Liver (tissue), 9 donors: Measurements from ENCODE around the gene CDC20. TPM values are rescaled to one million over a fixed set of nuclear protein-coding genes. Genes with fewer than 3 reads are reported as not detected.
A peak's percentile ranks its signal among the peaks of the same experiment; 100 is the strongest.

Source experiments
- DNase-seq: peaks from one replicate; pipeline ENCODE4 v3.0.0-alpha.2; 2017; ENCODE audit warnings: low spot score
- H3K27ac ChIP-seq, 2 donors: one replicate each; pipeline ENCODE4 v1.7.0; 2013; ENCODE audit warnings: inconsistent platforms in 2 of 2, low read length in 2 of 2, control low read depth in 1 of 2, low read depth in 1 of 2, mild to moderate bottlenecking in 1 of 2
- H3K27me3 ChIP-seq, 4 donors: one replicate each; pipeline versions ENCODE4 v1.6.1 to v1.7.0; 2013; ENCODE audit warnings: low read length in 3 of 4, inconsistent platforms in 1 of 4, mild to moderate bottlenecking in 1 of 4, moderate library complexity in 1 of 4; ENCODE audit not compliant: control insufficient read depth in 4 of 4, insufficient read depth in 4 of 4
- H3K36me3 ChIP-seq, 4 donors: one replicate each; pipeline versions ENCODE4 v1.6.1 to v1.7.0; 2013; ENCODE audit warnings: low read length in 3 of 4, mild to moderate bottlenecking in 3 of 4, low read depth in 1 of 4, moderate library complexity in 1 of 4; ENCODE audit not compliant: control insufficient read depth in 4 of 4, insufficient read depth in 3 of 4
- H3K4me1 ChIP-seq, 4 donors: one replicate each; pipeline versions ENCODE4 v1.6.1 to v1.7.0; 2013; ENCODE audit warnings: low read length in 3 of 4, mild to moderate bottlenecking in 3 of 4, moderate library complexity in 1 of 4; ENCODE audit not compliant: control insufficient read depth in 4 of 4, insufficient read depth in 4 of 4
- H3K4me3 ChIP-seq, 3 donors: one replicate each; pipeline versions ENCODE4 v1.6.1 to v1.7.0; 2013; ENCODE audit warnings: low read length in 3 of 3, control low read depth in 1 of 3, low read depth in 1 of 3, mild to moderate bottlenecking in 1 of 3
- H3K9ac ChIP-seq, 2 donors: one replicate each; pipeline ENCODE4 v1.7.0; 2013; ENCODE audit warnings: low read length in 2 of 2, mild to moderate bottlenecking in 2 of 2, moderate library complexity in 2 of 2, control low read depth in 1 of 2, low read depth in 1 of 2
- H3K9me3 ChIP-seq, 4 donors: one replicate each; pipeline versions ENCODE4 v1.6.1 to v1.7.0; 2013; ENCODE audit warnings: low read length in 3 of 4; ENCODE audit not compliant: control insufficient read depth in 4 of 4
- EGR1 ChIP-seq, 2 donors: IDR thresholded peaks; 2 replicates each; pipeline ENCODE4 v1.6.1; 2016 to 2018; ENCODE audit warnings: antibody characterized with exemption in 2 of 2, low read depth in 2 of 2
- FOXA2 ChIP-seq: IDR thresholded peaks from 2 replicates; pipeline ENCODE4 v1.6.1; 2016; ENCODE audit warnings: antibody characterized with exemption
- GABPA ChIP-seq, 2 donors: IDR thresholded peaks in 1 of 2; conservative IDR thresholded peaks in 1 of 2; 2 replicates each; pipeline ENCODE4 v1.6.1; 2016; ENCODE audit warnings: antibody characterized with exemption in 2 of 2, mild to moderate bottlenecking in 1 of 2, moderate library complexity in 1 of 2
- HNF4A ChIP-seq, 2 donors: conservative IDR thresholded peaks; 2 replicates each; pipeline ENCODE4 v1.6.1; 2016; ENCODE audit warnings: antibody characterized with exemption in 2 of 2, mild to moderate bottlenecking in 2 of 2
- HNF4G ChIP-seq: IDR thresholded peaks from 2 replicates; pipeline ENCODE4 v1.6.1; 2016; ENCODE audit warnings: antibody characterized with exemption
- JUND ChIP-seq, 2 donors: IDR thresholded peaks; 2 replicates each; pipeline ENCODE4 v1.6.1; 2016; ENCODE audit warnings: antibody characterized with exemption in 2 of 2
- NR2F2 ChIP-seq: IDR thresholded peaks from 2 replicates; pipeline ENCODE4 v1.6.1; 2016; ENCODE audit warnings: antibody characterized with exemption
- RXRA ChIP-seq, 2 donors: IDR thresholded peaks; 2 replicates each; pipeline ENCODE4 v1.6.1; 2017 to 2018; ENCODE audit warnings: antibody characterized with exemption in 2 of 2, mild to moderate bottlenecking in 1 of 2
- TAF1 ChIP-seq: conservative IDR thresholded peaks from 2 replicates; pipeline ENCODE4 v1.6.1; 2016; ENCODE audit warnings: antibody characterized with exemption, mild to moderate bottlenecking
- YY1 ChIP-seq: IDR thresholded peaks from 2 replicates; pipeline ENCODE4 v1.6.1; 2016; ENCODE audit warnings: antibody characterized with exemption, mild to moderate bottlenecking
- WGBS: extraction: QIAGEN DNeasy Blood & Tissue Kit; methylation state at CpG from one replicate; pipeline ENCODE4 v1.1.7; 2013; 5-methylcytosine and 5-hydroxymethylcytosine counted together
- polyA plus RNA-seq, 2 donors: library from polyadenylated mRNA; stranded (reverse) in 1 of 2; unstranded in 1 of 2; fragments of 200-250 nt in 1 of 2; fragments of >200 nt in 1 of 2; fragmentation: Nextera tagmentation in 1 of 2; extraction: Ambion mirVana in 1 of 2; gene quantifications; one replicate each; pipeline versions ENCODE4 v1.2.1 to v1.2.3, GENCODE V29; 2013 to 2015
- total RNA-seq, 2 donors: library from RNA; depleted of rRNA; stranded (reverse); fragments of >200 nt; gene quantifications; one replicate each; pipeline ENCODE4 v1.2.3, GENCODE V29; 2014
- TF ChIP-seq, protein P1 (sequence below): fragments of 150-350 bp; IDR thresholded peaks from 2 replicates; pipeline ENCODE4 v1.5.1; 2017; ENCODE audit warnings: improper control_type of control experiment, low read depth, low read length; ENCODE audit not compliant: missing input control
- TF ChIP-seq, protein P2 (sequence below): IDR thresholded peaks from 2 replicates; pipeline ENCODE4 v1.6.1; 2016; ENCODE audit warnings: antibody characterized with exemption
- TF ChIP-seq, protein P3 (sequence below): IDR thresholded peaks from 2 replicates; pipeline ENCODE4 v1.6.1; 2016; ENCODE audit warnings: antibody characterized with exemption
- TF ChIP-seq, protein P4 (sequence below): IDR thresholded peaks from 2 replicates; pipeline ENCODE4 v1.6.1; 2016; ENCODE audit warnings: antibody characterized with exemption, mild to moderate bottlenecking
- donor health status: healthy.
- donor health status: healthy.
- donor health status: healthy.
- donor health status: healthy.
- donor health status: healthy.

Gene CDC20
- total and polyA plus RNA-seq, 4 donors: 0.25 to 73.4 (median 3.5) TPM

DNA sequence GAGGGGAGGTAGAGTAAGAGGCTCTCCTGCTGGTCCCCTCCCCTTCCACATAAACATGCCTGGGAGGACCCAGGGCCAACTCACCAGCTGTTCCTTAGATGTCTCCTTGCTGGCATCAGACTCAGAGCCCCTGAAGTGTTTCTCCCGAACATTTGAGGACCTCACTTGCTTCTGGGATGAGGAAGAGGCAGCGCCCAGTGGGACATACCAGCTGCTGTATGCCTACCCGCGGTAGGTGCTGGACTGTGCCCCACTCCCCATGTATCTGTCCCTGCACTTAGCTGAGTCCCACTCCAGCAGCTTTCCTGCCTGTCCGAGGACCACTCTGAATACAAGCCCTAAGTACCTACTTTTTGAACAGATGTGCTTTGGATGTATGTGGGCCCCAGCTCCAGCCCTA is 20.8 kb upstream of the CDC20 start (continued):
- TF ChIP-seq, protein P1, sequence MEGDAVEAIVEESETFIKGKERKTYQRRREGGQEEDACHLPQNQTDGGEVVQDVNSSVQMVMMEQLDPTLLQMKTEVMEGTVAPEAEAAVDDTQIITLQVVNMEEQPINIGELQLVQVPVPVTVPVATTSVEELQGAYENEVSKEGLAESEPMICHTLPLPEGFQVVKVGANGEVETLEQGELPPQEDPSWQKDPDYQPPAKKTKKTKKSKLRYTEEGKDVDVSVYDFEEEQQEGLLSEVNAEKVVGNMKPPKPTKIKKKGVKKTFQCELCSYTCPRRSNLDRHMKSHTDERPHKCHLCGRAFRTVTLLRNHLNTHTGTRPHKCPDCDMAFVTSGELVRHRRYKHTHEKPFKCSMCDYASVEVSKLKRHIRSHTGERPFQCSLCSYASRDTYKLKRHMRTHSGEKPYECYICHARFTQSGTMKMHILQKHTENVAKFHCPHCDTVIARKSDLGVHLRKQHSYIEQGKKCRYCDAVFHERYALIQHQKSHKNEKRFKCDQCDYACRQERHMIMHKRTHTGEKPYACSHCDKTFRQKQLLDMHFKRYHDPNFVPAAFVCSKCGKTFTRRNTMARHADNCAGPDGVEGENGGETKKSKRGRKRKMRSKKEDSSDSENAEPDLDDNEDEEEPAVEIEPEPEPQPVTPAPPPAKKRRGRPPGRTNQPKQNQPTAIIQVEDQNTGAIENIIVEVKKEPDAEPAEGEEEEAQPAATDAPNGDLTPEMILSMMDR: no peak
- TF ChIP-seq GABPA (IDR thresholded peaks at IDR 0.05 in 1 of 2, conservative IDR thresholded peaks at IDR 0.05 in 1 of 2) (no peak), RXRA (IDR thresholded peaks at IDR 0.05) (no peak), TAF1 (no peak), HNF4A (conservative IDR thresholded peaks at IDR 0.05) (no peak), HNF4G (no peak), YY1 (no peak), JUND (IDR thresholded peaks at IDR 0.05) (no peak)
- TF ChIP-seq, protein P2, sequence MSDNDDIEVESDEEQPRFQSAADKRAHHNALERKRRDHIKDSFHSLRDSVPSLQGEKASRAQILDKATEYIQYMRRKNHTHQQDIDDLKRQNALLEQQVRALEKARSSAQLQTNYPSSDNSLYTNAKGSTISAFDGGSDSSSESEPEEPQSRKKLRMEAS: no peak

- WGBS: 95% methylated on average over 6 of the region's 6 CpGs
- no peak for DNase-seq
- Histone ChIP-seq H3K27ac (no peak overlapping the region), H3K9ac (no peak overlapping the region), H3K36me3 (no peaks in the 10 kb centered on the region), H3K4me3 (no peak overlapping the region), H3K27me3 (no peaks in the 10 kb centered on the region), H3K4me1 (peaks cover 0 to 9% (median 5%) of the 10 kb centered on the region in 4 donors), H3K9me3 (no peaks in the 10 kb centered on the region)
- TF ChIP-seq TAF1 (no peak), NR2F2 (no peak)
Observed at GRCh38 chr1:43339584-43340232, 19.1 kb upstream of the CDC20 start.

GRCh38 chr1:43340559-43340958 is 18.2 kb upstream of the CDC20 start:
- Histone ChIP-seq H3K4me1 (peaks cover 0 to 14% (median 9%) of the 10 kb centered on the region in 4 donors), H3K9me3 (no peaks in the 10 kb centered on the region), H3K36me3 (no peaks in the 10 kb centered on the region), H3K27me3 (no peaks in the 10 kb centered on the region), H3K4me3 (no peak overlapping the region), H3K27ac (no peak overlapping the region), H3K9ac (no peak overlapping the region)
- no peak for DNase-seq
- WGBS: 49% methylated on average over 1 of the region's 1 CpG
- TF ChIP-seq TAF1 (no peak), RXRA (IDR thresholded peaks at IDR 0.05) (peak in 1 of 2 donors; percentile 4)

GRCh38 chr1:43344267-43344850 is 14.4 kb upstream of the CDC20 start:
- H3K9ac ChIP-seq: no peak overlapping the region
- peak overlapping the region in 1 of 2 donors; percentile 27 for H3K27ac ChIP-seq
- peaks cover 0 to 20% (median 11%) of the 10 kb centered on the region in 4 donors for H3K4me1 ChIP-seq
- no peak for DNase-seq
- H3K27me3 ChIP-seq: no peaks in the 10 kb centered on the region
- WGBS: 47% methylated on average over 4 of the region's 4 CpGs
- no peaks in the 10 kb centered on the region for H3K36me3 ChIP-seq
- no peak for TF ChIP-seq NR2F2
- no peak for TF ChIP-seq EGR1 (IDR thresholded peaks at IDR 0.05; ENCODE audit: low read depth in 2 of 2)
- no peak for TF ChIP-seq FOXA2
- TF ChIP-seq, protein P3, sequence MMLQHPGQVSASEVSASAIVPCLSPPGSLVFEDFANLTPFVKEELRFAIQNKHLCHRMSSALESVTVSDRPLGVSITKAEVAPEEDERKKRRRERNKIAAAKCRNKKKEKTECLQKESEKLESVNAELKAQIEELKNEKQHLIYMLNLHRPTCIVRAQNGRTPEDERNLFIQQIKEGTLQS: no peak
- TF ChIP-seq HNF4A (conservative IDR thresholded peaks at IDR 0.05): peak; percentile 27 to 39
- TF ChIP-seq, protein P2: no peak
- TF ChIP-seq, protein P4, sequence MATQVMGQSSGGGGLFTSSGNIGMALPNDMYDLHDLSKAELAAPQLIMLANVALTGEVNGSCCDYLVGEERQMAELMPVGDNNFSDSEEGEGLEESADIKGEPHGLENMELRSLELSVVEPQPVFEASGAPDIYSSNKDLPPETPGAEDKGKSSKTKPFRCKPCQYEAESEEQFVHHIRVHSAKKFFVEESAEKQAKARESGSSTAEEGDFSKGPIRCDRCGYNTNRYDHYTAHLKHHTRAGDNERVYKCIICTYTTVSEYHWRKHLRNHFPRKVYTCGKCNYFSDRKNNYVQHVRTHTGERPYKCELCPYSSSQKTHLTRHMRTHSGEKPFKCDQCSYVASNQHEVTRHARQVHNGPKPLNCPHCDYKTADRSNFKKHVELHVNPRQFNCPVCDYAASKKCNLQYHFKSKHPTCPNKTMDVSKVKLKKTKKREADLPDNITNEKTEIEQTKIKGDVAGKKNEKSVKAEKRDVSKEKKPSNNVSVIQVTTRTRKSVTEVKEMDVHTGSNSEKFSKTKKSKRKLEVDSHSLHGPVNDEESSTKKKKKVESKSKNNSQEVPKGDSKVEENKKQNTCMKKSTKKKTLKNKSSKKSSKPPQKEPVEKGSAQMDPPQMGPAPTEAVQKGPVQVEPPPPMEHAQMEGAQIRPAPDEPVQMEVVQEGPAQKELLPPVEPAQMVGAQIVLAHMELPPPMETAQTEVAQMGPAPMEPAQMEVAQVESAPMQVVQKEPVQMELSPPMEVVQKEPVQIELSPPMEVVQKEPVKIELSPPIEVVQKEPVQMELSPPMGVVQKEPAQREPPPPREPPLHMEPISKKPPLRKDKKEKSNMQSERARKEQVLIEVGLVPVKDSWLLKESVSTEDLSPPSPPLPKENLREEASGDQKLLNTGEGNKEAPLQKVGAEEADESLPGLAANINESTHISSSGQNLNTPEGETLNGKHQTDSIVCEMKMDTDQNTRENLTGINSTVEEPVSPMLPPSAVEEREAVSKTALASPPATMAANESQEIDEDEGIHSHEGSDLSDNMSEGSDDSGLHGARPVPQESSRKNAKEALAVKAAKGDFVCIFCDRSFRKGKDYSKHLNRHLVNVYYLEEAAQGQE: no peak
- TF ChIP-seq RXRA (IDR thresholded peaks at IDR 0.05): peak; percentile 25 to 47
- no peak overlapping the region for H3K4me3 ChIP-seq
- no peaks in the 10 kb centered on the region for H3K9me3 ChIP-seq
